ENCODE measurements around the gene ARHGAP44.

ARHGAP44 gene

DNA sequence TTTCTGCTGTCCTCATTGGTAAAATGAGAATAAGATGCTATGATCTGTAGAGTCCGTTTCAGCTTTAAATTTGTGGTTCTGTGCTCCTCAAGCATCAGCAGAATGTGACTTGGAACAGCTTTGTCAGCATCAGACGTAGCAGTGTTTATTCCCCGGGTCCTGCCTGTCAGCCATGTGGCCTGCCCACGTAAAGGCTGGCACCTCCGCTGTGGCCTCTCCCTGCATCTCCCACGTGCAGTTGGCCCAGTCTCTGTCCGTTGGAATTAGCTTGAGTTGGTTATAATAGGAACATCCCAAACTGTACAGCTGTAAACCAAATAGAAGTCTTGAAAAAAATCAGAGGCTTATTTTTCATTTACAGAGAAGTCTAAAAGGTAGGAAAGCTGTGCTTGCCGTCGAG, 61.7 kb downstream of the ARHGAP44 start:
- DNase-seq (ENCODE audit: low read depth) = no peak
- no peak overlapping the region for H3K4me3 ChIP-seq (ENCODE audit: low read depth, low read length)
- TF ChIP-seq, protein P1, sequence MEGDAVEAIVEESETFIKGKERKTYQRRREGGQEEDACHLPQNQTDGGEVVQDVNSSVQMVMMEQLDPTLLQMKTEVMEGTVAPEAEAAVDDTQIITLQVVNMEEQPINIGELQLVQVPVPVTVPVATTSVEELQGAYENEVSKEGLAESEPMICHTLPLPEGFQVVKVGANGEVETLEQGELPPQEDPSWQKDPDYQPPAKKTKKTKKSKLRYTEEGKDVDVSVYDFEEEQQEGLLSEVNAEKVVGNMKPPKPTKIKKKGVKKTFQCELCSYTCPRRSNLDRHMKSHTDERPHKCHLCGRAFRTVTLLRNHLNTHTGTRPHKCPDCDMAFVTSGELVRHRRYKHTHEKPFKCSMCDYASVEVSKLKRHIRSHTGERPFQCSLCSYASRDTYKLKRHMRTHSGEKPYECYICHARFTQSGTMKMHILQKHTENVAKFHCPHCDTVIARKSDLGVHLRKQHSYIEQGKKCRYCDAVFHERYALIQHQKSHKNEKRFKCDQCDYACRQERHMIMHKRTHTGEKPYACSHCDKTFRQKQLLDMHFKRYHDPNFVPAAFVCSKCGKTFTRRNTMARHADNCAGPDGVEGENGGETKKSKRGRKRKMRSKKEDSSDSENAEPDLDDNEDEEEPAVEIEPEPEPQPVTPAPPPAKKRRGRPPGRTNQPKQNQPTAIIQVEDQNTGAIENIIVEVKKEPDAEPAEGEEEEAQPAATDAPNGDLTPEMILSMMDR (IDR thresholded peaks at IDR 0.05; ENCODE audit: low read depth, low read length, missing control alignments) = no peak

DNA sequence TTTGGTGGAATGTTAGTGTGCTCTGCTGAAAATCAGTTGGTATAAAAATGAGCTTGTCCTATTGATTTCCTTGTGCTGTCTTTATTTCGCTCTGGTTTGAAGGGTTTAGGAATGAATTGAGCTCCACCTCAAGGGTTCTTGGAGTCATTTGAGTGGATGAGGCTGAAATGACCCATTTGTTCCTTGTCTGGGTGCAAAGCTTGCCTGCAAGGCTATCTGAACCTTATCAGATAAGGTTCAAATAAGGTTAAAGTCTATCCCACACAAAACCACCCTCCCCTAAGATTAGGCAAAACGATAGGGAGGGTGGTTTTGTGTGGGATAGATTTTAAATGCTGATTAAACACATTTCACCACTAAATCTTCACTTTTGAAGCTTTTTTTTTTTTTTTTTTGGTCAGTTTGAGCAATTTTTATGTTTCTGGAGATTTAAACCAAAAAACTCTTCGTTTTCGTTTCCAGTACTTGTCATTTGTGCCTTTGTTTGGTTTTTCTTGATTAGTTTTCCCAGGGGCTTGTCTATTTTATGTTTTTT, 62.7 kb downstream of the ARHGAP44 start:
- TF ChIP-seq, protein P1 (IDR thresholded peaks at IDR 0.05; ENCODE audit: low read depth, low read length, missing control alignments) = no peak
- no peak overlapping the region for H3K4me3 ChIP-seq (ENCODE audit: low read depth, low read length)
- DNase-seq (ENCODE audit: low read depth) = no peak

DNA sequence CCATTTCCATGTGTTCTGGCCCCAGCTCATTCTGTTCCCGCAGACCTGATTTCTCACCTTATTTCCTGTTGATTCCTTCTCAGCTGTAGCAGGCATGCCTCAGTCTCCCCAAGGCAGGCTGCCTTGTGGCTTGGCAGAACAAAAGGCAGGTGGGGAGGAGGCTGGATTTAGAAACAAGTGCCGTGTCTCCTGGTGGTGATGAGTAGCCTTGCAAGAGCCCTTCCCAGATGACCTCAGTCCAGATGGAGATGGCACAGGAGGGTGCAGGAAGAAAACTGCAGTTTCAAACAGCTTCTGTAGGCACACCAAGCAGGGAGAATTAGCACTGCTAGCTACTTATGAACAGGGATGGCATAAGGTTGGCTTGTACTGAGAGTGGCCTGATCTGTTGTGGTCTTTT, 64.6 kb downstream of the ARHGAP44 start:
- TF ChIP-seq, protein P1 (IDR thresholded peaks at IDR 0.05; ENCODE audit: low read depth, low read length, missing control alignments) = no peak
- H3K4me3 ChIP-seq (ENCODE audit: low read depth, low read length) = no peak overlapping the region
- no peak for DNase-seq (ENCODE audit: low read depth)

DNA sequence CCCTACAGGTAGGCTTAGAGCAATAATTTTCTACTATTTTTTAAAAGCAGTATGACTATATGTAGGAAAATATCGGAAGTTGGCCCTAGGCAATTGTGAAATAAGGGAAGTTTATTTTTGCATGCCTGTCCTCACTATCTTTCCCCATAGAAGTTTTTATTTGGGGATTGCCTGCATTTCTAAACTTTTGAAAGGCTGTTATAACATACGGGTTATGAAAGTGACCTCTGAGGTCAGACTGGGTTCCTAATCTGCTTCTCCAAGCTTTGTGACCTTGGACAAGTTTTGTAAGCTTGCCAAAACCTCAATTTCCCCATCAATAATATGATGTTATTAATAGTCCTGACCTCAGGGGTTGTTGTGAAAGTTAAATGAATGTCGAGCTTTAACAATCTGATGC, 67.1 kb downstream of the ARHGAP44 start:
- TF ChIP-seq, protein P1 (IDR thresholded peaks at IDR 0.05; ENCODE audit: low read depth, low read length, missing control alignments) = no peak
- H3K4me3 ChIP-seq (ENCODE audit: low read depth, low read length) = no peak overlapping the region
- no peak for DNase-seq (ENCODE audit: low read depth)

DNA sequence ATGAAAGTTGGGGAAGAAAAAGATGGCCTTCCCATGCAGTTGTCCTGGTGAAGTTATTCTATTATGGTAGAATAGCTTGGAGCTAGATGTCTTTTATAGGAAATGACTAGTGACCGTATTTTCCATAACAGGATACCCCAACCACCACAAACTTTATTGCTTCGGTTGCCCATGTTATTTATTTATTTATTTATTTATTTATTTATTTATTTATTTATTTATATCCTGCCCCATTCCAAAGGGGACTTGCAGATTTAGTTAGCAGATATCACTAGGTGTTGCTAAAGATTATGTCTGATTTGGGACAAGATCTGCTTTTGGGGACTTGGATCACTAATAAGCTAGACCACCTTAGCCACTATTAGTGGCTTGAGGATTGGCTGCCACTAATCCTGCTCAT, 68.3 kb downstream of the ARHGAP44 start:
- TF ChIP-seq, protein P1 (IDR thresholded peaks at IDR 0.05; ENCODE audit: low read depth, low read length, missing control alignments) = no peak
- no peak overlapping the region for H3K4me3 ChIP-seq (ENCODE audit: low read depth, low read length)
- no peak for DNase-seq (ENCODE audit: low read depth)

DNA sequence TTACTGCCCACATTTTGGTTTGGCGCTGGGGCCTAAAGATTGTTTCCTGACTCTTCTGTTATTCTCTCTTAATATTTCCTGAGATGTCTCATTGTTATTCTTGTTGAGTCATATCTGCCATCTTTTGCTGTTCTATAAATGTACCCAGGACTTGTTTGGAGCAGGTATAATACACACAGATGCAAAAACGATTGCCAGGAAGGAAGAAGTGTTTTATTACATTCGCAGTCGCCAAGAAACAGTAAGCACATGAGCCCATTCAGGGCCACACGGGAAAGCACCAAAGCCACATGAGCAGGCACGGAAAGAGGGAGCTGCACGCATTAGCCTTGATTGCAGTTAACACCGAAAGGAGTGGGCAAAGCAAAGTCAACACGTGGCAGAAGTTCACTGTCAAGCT, 70.2 kb downstream of the ARHGAP44 start:
- DNase-seq (ENCODE audit: low read depth) = peak; percentile 78
- TF ChIP-seq, protein P1 (IDR thresholded peaks at IDR 0.05; ENCODE audit: low read depth, low read length, missing control alignments) = no peak
- no peak overlapping the region for H3K4me3 ChIP-seq (ENCODE audit: low read depth, low read length)

DNA sequence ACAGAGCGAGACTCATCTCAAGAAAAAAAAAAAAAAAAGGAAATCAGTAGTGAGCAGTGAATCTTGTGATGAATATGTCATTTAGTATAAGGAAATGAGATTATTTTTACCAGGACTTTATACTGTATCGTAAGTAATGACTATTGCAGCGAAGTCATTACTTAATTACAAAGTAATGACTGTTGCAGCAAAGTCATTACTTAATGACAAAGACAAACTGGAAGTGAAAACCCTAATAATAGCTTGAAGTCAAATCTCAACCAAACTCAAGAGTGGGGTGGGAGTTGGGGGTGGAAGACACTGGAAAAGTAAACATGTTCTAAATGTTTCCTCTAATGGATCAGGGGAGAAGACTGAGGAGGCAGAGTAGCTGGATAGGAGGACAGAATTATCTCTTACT, 76.5 kb downstream of the ARHGAP44 start:
- H3K4me3 ChIP-seq (ENCODE audit: low read depth, low read length) = no peak overlapping the region; the same call in 1 of the 2 replicates
- DNase-seq (ENCODE audit: low read depth) = no peak
- TF ChIP-seq, protein P1 (IDR thresholded peaks at IDR 0.05; ENCODE audit: low read depth, low read length, missing control alignments) = no peak

All from GM12864 (cell line).